Activated CD4-positive, alpha-beta T cell treated with anti-CD3 and anti-CD28 coated beads, Interleukin-2, amount 50 U/mL, for 48 hours (primary cell): ENCODE results near the gene CRTC2.

ENCODE experiments used
- DNase-seq, 2 experiments: peaks; one replicate each; pipeline ENCODE4 v3.0.0-alpha.2; 2020

CRTC2 gene

GRCh38 chr1:153945795-153946621 lies 12.4 kb downstream of the CRTC2 start:
- peak; percentile 68 to 73 for DNase-seq

- DNase-seq = peak; percentile 73 to 78
These were observed 13.1 kb downstream of the CRTC2 start for GRCh38 chr1:153945131-153945794.

DNA sequence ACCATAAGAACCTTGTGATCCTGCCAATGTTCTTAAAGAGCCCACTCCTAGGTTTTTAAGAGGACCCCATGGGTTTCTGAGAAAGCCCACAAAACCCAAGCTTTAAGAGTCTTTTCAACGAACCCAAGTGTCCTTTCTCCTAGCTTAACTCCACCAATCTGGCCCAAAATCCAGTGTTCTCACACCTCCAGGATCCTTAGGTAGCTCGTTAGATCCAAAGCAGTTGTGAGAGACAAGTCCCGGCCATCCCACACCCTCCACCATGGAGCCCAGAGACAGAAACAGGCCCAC lies 13.6 kb downstream of the CRTC2 start:
- no peak for DNase-seq

DNA sequence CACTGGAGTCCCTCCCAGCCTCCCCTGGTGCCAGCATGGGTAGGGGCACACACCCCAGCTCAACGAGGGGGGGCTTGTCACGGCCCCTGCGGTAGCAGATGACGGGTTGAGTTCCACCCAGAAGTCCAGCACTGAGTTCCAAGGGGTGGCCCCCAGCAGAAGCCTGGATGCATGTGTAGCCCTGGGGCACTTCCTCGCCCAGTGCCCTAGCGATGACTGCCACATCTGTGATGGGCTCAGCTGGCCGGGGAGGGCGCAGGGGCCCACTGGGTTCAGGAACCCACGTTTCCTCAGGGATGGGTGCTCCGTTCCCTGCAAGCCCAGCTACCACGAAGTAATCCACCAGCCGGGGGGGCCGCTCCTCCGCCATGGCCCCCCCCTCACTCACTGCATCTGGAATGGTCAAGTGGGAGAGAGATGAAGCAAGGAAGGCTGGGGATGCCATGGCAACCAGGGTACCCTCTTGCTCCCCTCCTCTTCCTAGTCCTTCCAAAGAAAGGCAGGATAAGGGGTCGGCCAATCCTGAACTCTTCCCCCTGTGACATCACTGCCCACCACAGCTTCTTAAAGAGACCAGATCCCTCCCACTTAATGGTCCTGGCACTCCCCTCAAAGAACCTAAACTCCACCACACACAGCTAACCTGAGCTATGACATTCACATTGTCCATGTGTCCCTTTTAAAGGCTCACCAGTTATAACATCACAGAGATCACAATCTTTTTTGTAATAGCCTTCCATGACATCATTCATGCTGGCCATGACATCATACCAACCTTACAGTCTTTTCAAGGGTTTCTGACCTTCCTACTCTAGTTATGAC lies 14.2 kb downstream of the CRTC2 start:
- DNase-seq = no peak

DNA sequence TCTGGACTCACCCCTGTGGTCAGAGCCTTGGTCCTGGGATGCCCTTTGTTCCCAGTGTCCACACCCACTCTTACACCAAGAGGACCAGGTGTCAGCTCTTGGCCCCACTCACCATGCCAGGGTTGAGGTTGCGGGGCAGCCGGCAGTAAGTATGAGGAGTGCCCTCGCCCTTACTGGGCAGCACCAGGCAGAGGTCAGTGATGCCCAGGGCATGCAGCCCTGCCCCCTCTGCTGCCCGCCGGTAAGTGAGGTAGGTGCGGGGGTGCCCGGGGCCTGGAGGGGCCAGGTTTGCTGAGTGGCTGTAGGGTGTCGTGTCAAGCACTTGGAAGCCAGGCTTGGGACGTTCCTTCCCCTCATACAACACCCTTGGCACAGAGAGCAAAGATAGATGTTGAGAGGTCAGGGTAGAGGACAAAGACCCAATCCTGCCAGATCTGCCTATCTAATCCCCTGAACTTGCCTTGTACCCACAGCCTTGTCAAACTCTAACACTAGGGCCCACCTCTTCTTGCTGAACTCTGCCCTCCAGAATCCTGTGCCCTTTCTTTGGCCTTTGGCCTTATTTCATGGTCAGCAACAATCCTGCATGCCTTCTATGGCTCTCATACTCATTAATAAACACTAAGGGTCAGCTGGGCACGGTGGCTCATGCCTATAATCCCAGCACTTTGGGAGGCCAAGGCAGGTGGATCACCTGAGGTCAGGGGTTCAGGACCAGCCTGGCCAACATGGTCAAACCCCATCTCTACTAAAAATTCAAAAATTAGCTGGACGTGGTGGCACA lies 15.5 kb downstream of the CRTC2 start:
- DNase-seq = no peak

DNA sequence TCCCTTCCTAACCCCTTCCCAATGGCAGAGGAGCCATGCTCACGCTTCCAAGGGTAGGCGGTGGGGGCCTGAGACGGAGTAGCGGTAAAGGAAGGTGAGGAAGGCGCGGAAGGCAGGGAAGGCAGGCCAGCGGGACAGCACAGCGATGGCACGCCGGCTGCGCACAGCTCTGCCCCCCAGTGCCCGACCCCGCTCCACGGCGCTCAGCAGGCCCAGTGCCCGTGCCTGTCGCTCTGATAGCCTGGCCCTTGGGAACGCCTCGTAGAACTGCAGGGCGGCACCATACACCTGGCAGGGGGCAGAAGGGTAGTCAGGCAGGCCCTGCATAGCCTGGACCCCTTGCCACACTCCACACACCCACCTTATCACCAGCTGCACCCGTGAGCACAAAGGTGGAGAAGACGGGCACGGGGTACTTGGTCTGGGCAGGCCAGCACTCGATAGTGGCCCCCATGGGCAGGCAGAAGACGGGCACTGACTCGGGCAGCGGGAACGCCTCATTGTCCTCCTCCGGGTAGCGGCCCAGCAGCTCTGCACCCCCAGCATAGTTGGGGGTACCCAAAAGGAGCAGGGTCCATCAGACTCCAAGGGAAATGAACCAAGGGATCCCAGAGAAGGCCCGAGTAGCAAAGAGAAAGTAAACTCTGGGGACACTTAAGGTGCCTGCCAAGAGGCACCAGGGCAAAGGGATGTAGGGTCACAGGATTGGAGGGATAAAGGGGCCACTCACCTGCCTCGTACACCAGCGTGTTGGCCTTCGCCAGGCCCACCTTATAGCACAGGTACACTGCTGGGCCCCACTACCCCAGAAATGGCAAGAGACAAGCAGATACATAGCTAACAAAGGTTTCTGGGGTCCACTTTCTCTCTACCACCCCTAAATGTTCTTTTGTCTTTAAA lies 16.3 kb downstream of the CRTC2 start:
- DNase-seq = no peak

GRCh38 chr1:153940756-153941155 lies 17.7 kb downstream of the CRTC2 start:
- no peak for DNase-seq

DNA sequence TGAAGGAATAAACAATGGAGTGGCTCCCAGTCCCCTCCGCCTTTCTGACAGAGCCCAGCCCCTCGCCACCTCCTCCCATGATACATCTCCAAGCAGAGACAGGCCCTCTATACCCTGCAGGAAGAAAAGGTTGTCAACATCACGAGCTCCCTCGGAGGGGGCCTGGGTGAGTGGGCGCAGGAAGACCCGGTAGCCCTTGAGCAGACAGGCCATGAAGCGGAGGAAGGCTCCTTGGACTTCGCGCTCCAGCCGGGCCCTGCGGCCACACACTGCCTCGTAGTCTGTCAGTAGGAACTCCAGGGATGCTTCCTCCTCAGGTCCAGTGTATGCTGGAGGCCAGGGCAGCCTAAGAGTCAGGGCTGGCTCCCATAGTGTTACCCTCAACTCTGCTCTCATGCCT lies 18.9 kb downstream of the CRTC2 start:
- no peak for DNase-seq

- no peak for DNase-seq
These were observed 19.4 kb downstream of the CRTC2 start for GRCh38 chr1:153938996-153939395.

DNA sequence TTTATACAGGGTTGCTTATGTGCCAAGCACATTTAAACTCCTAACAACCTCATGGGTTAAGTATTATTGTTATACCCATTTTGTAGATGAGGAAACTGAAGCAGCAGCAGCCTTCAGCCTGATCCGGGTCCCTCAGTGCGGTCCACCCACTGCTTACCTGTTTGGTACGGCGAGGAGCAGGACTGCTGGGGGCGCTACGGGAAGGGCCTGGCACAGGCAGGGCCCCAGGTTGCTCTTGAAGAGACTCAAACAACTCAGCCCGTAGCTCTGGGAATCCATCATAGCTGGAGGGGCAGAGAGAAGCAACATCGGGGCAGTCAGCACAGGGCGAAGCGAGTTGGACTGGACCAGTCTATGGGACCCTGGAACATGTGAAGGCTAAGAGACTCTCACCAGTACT lies 21.1 kb downstream of the CRTC2 start:
- no peak for DNase-seq

GRCh38 chr1:153936011-153936802 lies 22.2 kb downstream of the CRTC2 start:
- DNase-seq = no peak

GRCh38 chr1:153934746-153935145 lies 23.7 kb downstream of the CRTC2 start:
- no peak for DNase-seq

DNA sequence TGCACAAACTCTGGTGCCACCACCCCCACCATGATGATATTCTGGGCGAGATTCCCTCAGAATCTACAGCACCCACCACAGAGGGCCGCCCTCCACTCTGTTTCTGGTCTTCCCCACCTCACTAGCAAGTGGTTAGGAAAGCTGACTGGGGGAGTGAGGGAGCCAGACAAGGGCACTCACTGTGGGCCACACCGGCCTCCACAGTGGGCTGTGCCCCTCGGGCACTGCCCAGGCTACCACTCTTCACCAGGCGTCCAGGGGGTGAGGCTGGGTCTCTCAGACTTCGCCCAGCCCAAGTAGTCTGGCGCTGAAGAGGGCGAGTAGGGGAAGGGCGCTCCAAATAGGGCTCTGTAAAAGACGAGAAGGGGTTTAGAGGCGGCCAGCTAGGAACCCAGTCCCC lies 24.5 kb downstream of the CRTC2 start:
- DNase-seq = no peak

DNA sequence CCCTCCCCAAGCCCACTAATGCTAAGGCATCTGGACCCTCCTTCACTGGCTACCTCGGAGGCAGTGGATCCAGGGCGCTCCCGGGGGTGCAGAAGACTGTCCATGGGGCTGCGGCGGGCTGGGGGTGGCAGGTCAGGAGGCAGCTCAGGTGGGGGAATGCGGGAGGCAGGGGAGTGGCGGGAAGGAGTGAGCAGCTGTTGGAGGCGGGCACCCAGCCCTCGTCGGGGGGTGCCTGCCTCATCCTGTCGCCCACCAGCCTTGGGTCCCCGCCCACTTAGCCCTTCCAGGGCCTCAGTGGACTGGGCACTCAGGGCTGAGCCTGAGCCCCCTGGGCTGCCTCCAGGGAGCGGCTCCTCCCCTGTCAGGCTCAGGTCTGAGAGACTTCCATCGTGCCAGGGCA lies 25.0 kb downstream of the CRTC2 start:
- DNase-seq = no peak

DNA sequence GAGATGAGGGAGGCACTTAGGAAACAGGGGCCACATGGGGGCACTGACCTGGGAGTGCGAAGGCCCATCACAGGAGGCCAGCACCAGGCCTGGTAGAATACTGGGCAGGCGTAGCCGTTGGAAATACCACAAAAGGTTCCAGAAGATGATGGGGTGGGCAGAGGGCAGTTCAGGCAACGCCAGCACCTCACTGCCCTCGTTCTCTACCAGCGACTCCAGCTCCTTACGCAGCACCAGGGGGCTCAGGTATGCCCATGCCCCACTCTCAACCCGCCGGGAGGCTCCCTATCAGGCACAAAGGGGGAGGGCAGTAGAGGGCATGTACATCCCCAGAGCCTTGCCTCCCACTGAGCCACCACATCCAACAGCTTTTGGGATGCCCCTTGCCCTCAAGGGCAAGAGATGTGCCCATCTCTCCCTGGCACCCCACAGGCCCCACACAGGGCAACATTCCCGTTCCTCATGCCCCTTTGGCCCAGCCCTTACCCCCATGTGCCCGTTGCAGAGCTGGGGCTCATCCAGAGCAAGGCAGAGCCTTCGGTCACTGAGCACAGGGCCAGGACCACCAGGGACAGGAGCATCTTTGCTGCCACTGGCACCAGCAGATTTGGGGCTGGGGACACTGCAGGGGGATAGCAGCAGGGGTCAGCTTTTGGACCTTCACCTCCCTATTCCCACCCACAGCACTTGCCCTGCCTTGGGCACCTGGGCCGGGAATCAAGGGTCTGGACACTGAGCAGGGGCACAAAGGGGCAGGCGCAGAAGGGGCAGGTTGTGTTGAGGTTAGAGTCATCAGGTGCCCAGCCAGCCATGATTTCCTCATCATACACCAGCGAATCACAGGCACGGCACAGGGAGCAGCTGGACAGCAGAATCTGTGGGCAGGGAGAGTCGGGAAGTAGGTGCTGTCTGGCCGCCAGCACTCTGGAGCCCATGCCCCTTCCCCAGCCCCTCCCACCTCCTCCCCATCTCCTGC lies 26.0 kb downstream of the CRTC2 start:
- DNase-seq = no peak

- no peak for DNase-seq
These were observed 28.1 kb downstream of the CRTC2 start for GRCh38 chr1:153929981-153930948.

- no peak for DNase-seq
These were observed 29.0 kb downstream of the CRTC2 start for GRCh38 chr1:153929426-153929825.

GRCh38 chr1:153928791-153929341 lies 29.5 kb downstream of the CRTC2 start:
- no peak for DNase-seq
